K562 (cell line): ENCODE data around the gene NRCAM. TPM values are rescaled to one million over a fixed set of nuclear protein-coding genes. Genes with fewer than 3 reads are reported as not detected.

ENCODE experiments used
- ATAC-seq: fragments of 200-7000 bp; cut with Tn5 transposase; 3 replicates; pipeline ENCODE4 v1.9.1; 2020; ENCODE audit warnings: moderate library complexity
- BruUV-seq: library from RNA; stranded (reverse); fragments of 400-500 nt; replicated peaks from 2 replicates; lab custom pipeline; 2021; lab: Mats Ljungman, UMichigan
- CTCF ChIA-PET: fragments of 300-600 bp; formaldehyde crosslinking; extraction: SDS; loops from one replicate; lab custom pipeline; 2021; ENCODE audit warnings: low intra/inter-chr PET ratio; lab: Yijun Ruan, JAX
- POLR2A ChIA-PET: fragments of 300-600, 350-650 bp; sonication (Branson Sonifier 250); formaldehyde crosslinking; extraction: SDS; loops from one replicate; lab custom pipeline; 2021; ENCODE audit warnings: antibody characterized with exemption, inconsistent platforms; lab: Yijun Ruan, JAX
- DNase-seq, 4 experiments: peaks; one replicate each; pipeline versions ENCODE4 v3.0.0 to v3.0.0-alpha.2; 2011 to 2018; ENCODE audit warnings: low spot score in 3 of 4, mixed read lengths in 3 of 4; ENCODE audit errors: extremely low read depth in 1 of 4
- FAIRE-seq: peaks from 2 replicates; lab custom pipeline; 2011; peaks lifted over from hg19 to GRCh38; lab: Jason Lieb, UNC
- H2AFZ ChIP-seq: 2 replicates; pipeline ENCODE4 v1.6.0; 2011; ENCODE audit warnings: low read depth, low read length, control low read depth, inconsistent platforms
- H3K27ac ChIP-seq: fragments of 200-600 bp; 3 replicates; pipeline ENCODE4 v1.8.0; 2011; ENCODE audit warnings: low read depth, mild to moderate bottlenecking, control low read depth, inconsistent platforms, low read length, moderate library complexity, mixed read lengths; ENCODE audit errors: extremely low read depth
- H3K27me3 ChIP-seq, 2 experiments: fragments of 300-600 bp in 1 of 2; 2 replicates in 1 of 2; 3 replicates in 1 of 2; pipeline versions ENCODE4 v1.6.0 to v1.8.0; 2011; ENCODE audit warnings: inconsistent platforms in 2 of 2, low read length in 2 of 2, mild to moderate bottlenecking in 1 of 2, mixed read lengths in 1 of 2, moderate library complexity in 1 of 2; ENCODE audit not compliant: control insufficient read depth in 2 of 2, insufficient read depth in 2 of 2
- H3K36me3 ChIP-seq: fragments of 300-600 bp; 3 replicates; pipeline ENCODE4 v1.8.0; 2011; ENCODE audit warnings: mild to moderate bottlenecking, low read length, inconsistent platforms; ENCODE audit not compliant: control insufficient read depth, insufficient read depth
- H3K4me1 ChIP-seq, 2 experiments: fragments of 200-600 bp in 1 of 2; replicated peaks in 1 of 2; 2 replicates in 1 of 2; 3 replicates in 1 of 2; pipeline versions ENCODE4 v1.5.1 to v1.8.0; 2011; ENCODE audit warnings: inconsistent platforms in 2 of 2, low read length in 2 of 2, mild to moderate bottlenecking in 1 of 2, mixed read lengths in 1 of 2, moderate library complexity in 1 of 2; ENCODE audit not compliant: control insufficient read depth in 2 of 2, insufficient read depth in 2 of 2
- H3K4me2 ChIP-seq: 2 replicates; pipeline ENCODE4 v1.6.1; 2011; ENCODE audit warnings: low read length, control low read depth, inconsistent platforms, mixed read lengths; ENCODE audit not compliant: insufficient read depth
- H3K4me3 ChIP-seq: fragments of 200-600 bp; sonication (generic), shearing (Covaris generic); 2 replicates; pipeline ENCODE4 v1.5.1; 2016; ENCODE audit warnings: control low read depth, inconsistent platforms
- H3K79me2 ChIP-seq: fragments of 200-600 bp; 3 replicates; pipeline ENCODE4 v1.8.0; 2011; ENCODE audit warnings: low read length, inconsistent platforms; ENCODE audit not compliant: control insufficient read depth, insufficient read depth
- H3K9ac ChIP-seq, 2 experiments: 2 replicates each; pipeline versions ENCODE4 v1.6.0 to v1.6.1; 2011; ENCODE audit warnings: low read depth in 2 of 2, low read length in 2 of 2, control low read depth in 1 of 2, inconsistent platforms in 1 of 2, mild to moderate bottlenecking in 1 of 2, mixed read lengths in 1 of 2; ENCODE audit not compliant: insufficient read depth in 1 of 2
- H3K9me1 ChIP-seq: one replicate; pipeline ENCODE4 v1.6.0; 2011; ENCODE audit warnings: inconsistent platforms, mild to moderate bottlenecking, low read length, moderate library complexity; ENCODE audit not compliant: control insufficient read depth, insufficient read depth
- H3K9me3 ChIP-seq: replicated peaks from 2 replicates; pipeline ENCODE4 v1.5.1; 2011; ENCODE audit warnings: low read depth, low read length, inconsistent platforms; ENCODE audit not compliant: control insufficient read depth, insufficient read depth
- H4K20me1 ChIP-seq: replicated peaks from 2 replicates; pipeline ENCODE4 v1.6.1; 2011; ENCODE audit warnings: low read length, inconsistent platforms, mixed read lengths; ENCODE audit not compliant: control insufficient read depth, insufficient read depth
- CHAMP1 ChIP-seq: fragments of 450-650 bp; IDR thresholded peaks from 2 replicates; pipeline ENCODE4 v1.6.1; 2016; ENCODE audit warnings: mild to moderate bottlenecking
- SP1 ChIP-seq: sonication (generic); formaldehyde crosslinking; IDR thresholded peaks from 2 replicates; pipeline ENCODE4 v1.8.1; 2022; ENCODE audit warnings: mild to moderate bottlenecking, missing genetic modification reagents
- SRSF7 ChIP-seq: fragments of 200-400 bp; formaldehyde crosslinking; optimal IDR thresholded peaks from 2 replicates; pipeline ENCODE3; 2017; ENCODE audit warnings: mild to moderate bottlenecking, low read depth, low read length
- ZHX1 ChIP-seq: fragments of 150-350 bp; conservative IDR thresholded peaks from 2 replicates; pipeline ENCODE4 v1.6.1; 2014; ENCODE audit warnings: low read length
- WGBS: fragments of 100-300 bp; shearing (Covaris generic); methylation state at CpG from one replicate; pipeline ENCODE4 v1.1.6; 2016; ENCODE audit warnings: low coverage, mixed read lengths; ENCODE audit not compliant: insufficient coverage; ENCODE audit errors: missing lambda C conversion rate; 5-methylcytosine and 5-hydroxymethylcytosine counted together
- in situ Hi-C: fragments of 300-500 bp; cut with MboI; formaldehyde crosslinking; loops from 4 replicates; pipeline ENCODE4 v1.15.0; 2018; ENCODE audit warnings: inconsistent platforms, mixed read lengths
- intact Hi-C: fragments of 100-400 bp; cut with micrococcal nuclease; formaldehyde crosslinking; loops from 2 replicates; pipeline ENCODE4 v1.14.2; 2022
- polyA plus RNA-seq, 8 experiments: library from polyadenylated mRNA; depleted of rRNA in 4 of 8; stranded (reverse) in 5 of 8; unstranded in 3 of 8; fragments of >200 nt; fragmentation: Nextera tagmentation in 2 of 8; fragmentation: Illumina TruSeq in 1 of 8; extraction: Ambion mirVana in 2 of 8; extraction: Trizol in 1 of 8; gene quantifications; 2 replicates each; pipeline versions ENCODE4 v1.2.1 to v1.2.3, GENCODE V29; 2011 to 2014; ENCODE audit warnings: inconsistent platforms in 1 of 8, missing spikeins in 1 of 8
- total RNA-seq, 7 experiments: library from RNA; depleted of rRNA in 6 of 7; stranded (reverse); fragments of >200 nt in 6 of 7; fragmentation: Illumina TruSeq in 2 of 7; extraction: Trizol in 2 of 7; gene quantifications; 2 replicates each; pipeline versions ENCODE4 v1.2.1 to v1.2.3, GENCODE V29; 2011 to 2021; ENCODE audit warnings: low replicate concordance in 1 of 7
- TF ChIP-seq, protein P1 (sequence below): fragments of 450-650 bp; formaldehyde crosslinking; conservative IDR thresholded peaks from 2 replicates; pipeline ENCODE4 v1.4.0; 2022; ENCODE audit warnings: mild to moderate bottlenecking, missing genetic modification characterization
- TF ChIP-seq, protein P2 (sequence below): sonication (generic); formaldehyde crosslinking; IDR thresholded peaks from 2 replicates; pipeline ENCODE4 v1.8.1; 2023; ENCODE audit warnings: mild to moderate bottlenecking, missing genetic modification reagents, moderate library complexity
- TF ChIP-seq, protein P3 (sequence below): fragments of 200-400 bp; formaldehyde crosslinking; IDR thresholded peaks from 2 replicates; pipeline ENCODE4 v1.6.1; 2017; ENCODE audit warnings: mild to moderate bottlenecking, low read depth, low read length, moderate library complexity

NRCAM gene
- total and polyA plus RNA-seq, 9 of the 15 experiments (the other 6 are each of a cell fraction or from before 2014, with no cell fraction given): 0.03 to 0.54 (median 0.12) TPM; not detected in 1

DNA sequence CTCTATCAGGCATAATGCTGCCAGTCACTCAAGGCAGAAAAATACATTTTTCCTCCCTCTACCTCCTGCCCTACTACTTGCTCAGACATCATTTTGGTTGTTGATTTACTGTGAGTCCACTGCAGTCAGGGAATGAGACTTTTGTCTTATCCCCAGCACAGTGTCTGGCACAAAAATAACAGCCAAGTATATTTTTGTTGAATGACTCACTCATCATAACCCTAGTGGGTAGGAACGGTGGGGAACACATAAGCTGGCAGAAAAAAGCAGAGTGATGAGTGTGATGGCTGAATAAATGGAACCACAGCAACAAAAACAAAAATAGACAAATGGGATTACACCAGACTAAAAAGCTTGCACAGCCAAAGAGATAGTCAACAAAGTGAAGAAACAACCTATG, 260.2 kb downstream of the NRCAM start:
- DNase-seq (no peak), ATAC-seq (no peak), FAIRE-seq (no peak)
- Histone ChIP-seq H3K4me1 (peaks cover 0 to 8% of the 10 kb centered on the region in 2 experiments; a peak in 3 of 5 replicates), H3K4me3 (no peak overlapping the region), H3K27me3 (no peaks in the 10 kb centered on the region), H4K20me1 (no peaks in the 10 kb centered on the region), H3K9ac (no peak overlapping the region), H3K79me2 (no peaks in the 10 kb centered on the region), H3K9me1 (no peaks in the 10 kb centered on the region), H3K4me2 (no peak overlapping the region), H2AFZ (peak overlapping the region; percentile 5; the same call in 1 of the 2 replicates), H3K9me3 (no peaks in the 10 kb centered on the region), H3K36me3 (no peaks in the 10 kb centered on the region), H3K27ac (no peak overlapping the region)
- WGBS: 15% methylated on average over 1 of the region's 1 CpG
- no TSS peak for BruUV-seq
- intact Hi-C loops (no loop called here), in situ Hi-C loops (no loop called here)
- ChIA-PET CTCF (no interaction called here), POLR2A (no interaction called here)
- TF ChIP-seq, protein P1, sequence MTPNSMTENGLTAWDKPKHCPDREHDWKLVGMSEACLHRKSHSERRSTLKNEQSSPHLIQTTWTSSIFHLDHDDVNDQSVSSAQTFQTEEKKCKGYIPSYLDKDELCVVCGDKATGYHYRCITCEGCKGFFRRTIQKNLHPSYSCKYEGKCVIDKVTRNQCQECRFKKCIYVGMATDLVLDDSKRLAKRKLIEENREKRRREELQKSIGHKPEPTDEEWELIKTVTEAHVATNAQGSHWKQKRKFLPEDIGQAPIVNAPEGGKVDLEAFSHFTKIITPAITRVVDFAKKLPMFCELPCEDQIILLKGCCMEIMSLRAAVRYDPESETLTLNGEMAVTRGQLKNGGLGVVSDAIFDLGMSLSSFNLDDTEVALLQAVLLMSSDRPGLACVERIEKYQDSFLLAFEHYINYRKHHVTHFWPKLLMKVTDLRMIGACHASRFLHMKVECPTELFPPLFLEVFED (CRISPR knock-in tag): no peak
- TF ChIP-seq SP1 (CRISPR knock-in tag) (no peak), ZHX1 (no peak), SRSF7 (no peak), CHAMP1 (no peak)
- TF ChIP-seq, protein P2, sequence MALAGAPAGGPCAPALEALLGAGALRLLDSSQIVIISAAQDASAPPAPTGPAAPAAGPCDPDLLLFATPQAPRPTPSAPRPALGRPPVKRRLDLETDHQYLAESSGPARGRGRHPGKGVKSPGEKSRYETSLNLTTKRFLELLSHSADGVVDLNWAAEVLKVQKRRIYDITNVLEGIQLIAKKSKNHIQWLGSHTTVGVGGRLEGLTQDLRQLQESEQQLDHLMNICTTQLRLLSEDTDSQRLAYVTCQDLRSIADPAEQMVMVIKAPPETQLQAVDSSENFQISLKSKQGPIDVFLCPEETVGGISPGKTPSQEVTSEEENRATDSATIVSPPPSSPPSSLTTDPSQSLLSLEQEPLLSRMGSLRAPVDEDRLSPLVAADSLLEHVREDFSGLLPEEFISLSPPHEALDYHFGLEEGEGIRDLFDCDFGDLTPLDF (CRISPR knock-in tag): no peak
- TF ChIP-seq, protein P3, sequence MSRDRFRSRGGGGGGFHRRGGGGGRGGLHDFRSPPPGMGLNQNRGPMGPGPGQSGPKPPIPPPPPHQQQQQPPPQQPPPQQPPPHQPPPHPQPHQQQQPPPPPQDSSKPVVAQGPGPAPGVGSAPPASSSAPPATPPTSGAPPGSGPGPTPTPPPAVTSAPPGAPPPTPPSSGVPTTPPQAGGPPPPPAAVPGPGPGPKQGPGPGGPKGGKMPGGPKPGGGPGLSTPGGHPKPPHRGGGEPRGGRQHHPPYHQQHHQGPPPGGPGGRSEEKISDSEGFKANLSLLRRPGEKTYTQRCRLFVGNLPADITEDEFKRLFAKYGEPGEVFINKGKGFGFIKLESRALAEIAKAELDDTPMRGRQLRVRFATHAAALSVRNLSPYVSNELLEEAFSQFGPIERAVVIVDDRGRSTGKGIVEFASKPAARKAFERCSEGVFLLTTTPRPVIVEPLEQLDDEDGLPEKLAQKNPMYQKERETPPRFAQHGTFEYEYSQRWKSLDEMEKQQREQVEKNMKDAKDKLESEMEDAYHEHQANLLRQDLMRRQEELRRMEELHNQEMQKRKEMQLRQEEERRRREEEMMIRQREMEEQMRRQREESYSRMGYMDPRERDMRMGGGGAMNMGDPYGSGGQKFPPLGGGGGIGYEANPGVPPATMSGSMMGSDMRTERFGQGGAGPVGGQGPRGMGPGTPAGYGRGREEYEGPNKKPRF: no peak
